SK-N-SH (cell line): ENCODE results near the gene SORBS2. TPM values are rescaled to one million over a fixed set of nuclear protein-coding genes. Genes with fewer than 3 reads are reported as not detected.

Experiments
- CTCF ChIA-PET: fragments of 300-600, 350-600 bp; formaldehyde crosslinking; extraction: SDS; loops from one replicate; lab custom pipeline; 2021; lab: Yijun Ruan, JAX
- POLR2A ChIA-PET: fragments of 350-600 bp; sonication (Branson Sonifier 250); formaldehyde crosslinking; extraction: SDS; loops from one replicate; lab custom pipeline; 2020; ENCODE audit warnings: antibody characterized with exemption, inconsistent platforms; lab: Yijun Ruan, JAX
- DNase-seq: peaks from one replicate; pipeline ENCODE4 v3.0.0; 2012
- H2AFZ ChIP-seq: fragments of 200-600 bp; sonication (generic); 2 replicates; pipeline ENCODE4 v1.8.1; 2016; ENCODE audit warnings: antibody characterized with exemption, mild to moderate bottlenecking, low read depth
- H3F3A ChIP-seq: fragments of 200-600 bp; sonication (generic); replicated peaks from 2 replicates; pipeline ENCODE3; 2016; ENCODE audit warnings: antibody characterized with exemption, mild to moderate bottlenecking; ENCODE audit not compliant: insufficient read depth
- H3K27ac ChIP-seq, 2 experiments: fragments of 200-500 bp in 1 of 2; fragments of 200-600 bp in 1 of 2; sonication (Bioruptor generic) in 1 of 2; sonication (generic), shearing (Covaris generic) in 1 of 2; 2 replicates each; pipeline versions ENCODE4 v1.5.1 to v1.6.1; 2014 to 2016; ENCODE audit warnings: low read depth in 2 of 2, inconsistent platforms in 1 of 2, low read length in 1 of 2, mild to moderate bottlenecking in 1 of 2, mixed read lengths in 1 of 2
- H3K27me3 ChIP-seq: fragments of 200-600 bp; sonication (generic), shearing (Covaris generic); 2 replicates; pipeline ENCODE4 v1.6.1; 2016; ENCODE audit warnings: mixed run types; ENCODE audit not compliant: insufficient read depth
- H3K36me3 ChIP-seq, 2 experiments: fragments of 200-500 bp in 1 of 2; fragments of 200-600 bp in 1 of 2; sonication (Bioruptor generic) in 1 of 2; sonication (generic) in 1 of 2; replicated peaks in 1 of 2; 2 replicates each; pipeline versions ENCODE3 to v1.5.1; 2014 to 2016; ENCODE audit warnings: low read length in 1 of 2, mild to moderate bottlenecking in 1 of 2; ENCODE audit not compliant: insufficient read depth in 2 of 2, control insufficient read depth in 1 of 2
- H3K4me1 ChIP-seq, 2 experiments: fragments of 200-500 bp in 1 of 2; fragments of 200-600 bp in 1 of 2; sonication (Bioruptor generic) in 1 of 2; sonication (generic), shearing (Covaris generic) in 1 of 2; 2 replicates each; pipeline versions ENCODE4 v1.5.1 to v1.6.1; 2014 to 2016; ENCODE audit warnings: low read depth in 1 of 2, low read length in 1 of 2, mixed run types in 1 of 2; ENCODE audit not compliant: insufficient read depth in 2 of 2, control insufficient read depth in 1 of 2
- H3K4me2 ChIP-seq: fragments of 200-600 bp; sonication (generic), shearing (Covaris generic); 2 replicates; pipeline ENCODE4 v1.6.1; 2017; ENCODE audit warnings: mixed run types
- H3K4me3 ChIP-seq, 2 experiments: fragments of 200-500 bp in 1 of 2; fragments of 200-600 bp in 1 of 2; sonication (Bioruptor generic) in 1 of 2; sonication (generic), shearing (Covaris generic) in 1 of 2; 2 replicates each; pipeline versions ENCODE4 v1.5.1 to v1.8.1; 2014 to 2016; ENCODE audit warnings: low read depth in 2 of 2, inconsistent platforms in 1 of 2, low read length in 1 of 2, mild to moderate bottlenecking in 1 of 2, mixed read lengths in 1 of 2, moderate library complexity in 1 of 2
- H3K79me2 ChIP-seq: fragments of 200-600 bp; sonication (generic); 2 replicates; pipeline ENCODE4 v1.8.1; 2017; ENCODE audit warnings: mild to moderate bottlenecking; ENCODE audit not compliant: insufficient read depth
- H3K9ac ChIP-seq: fragments of 200-600 bp; sonication (generic); 2 replicates; pipeline ENCODE4 v1.6.1; 2017; ENCODE audit warnings: mixed run types
- H3K9me2 ChIP-seq: fragments of 200-600 bp; sonication (generic); 2 replicates; pipeline ENCODE4 v1.6.1; 2017; ENCODE audit warnings: mixed run types
- H3K9me3 ChIP-seq: fragments of 200-600 bp; sonication (generic); 2 replicates; pipeline ENCODE4 v1.6.1; 2017; ENCODE audit warnings: mixed run types, mild to moderate bottlenecking, moderate library complexity
- H4K20me1 ChIP-seq: fragments of 200-600 bp; sonication (generic); 2 replicates; pipeline ENCODE4 v1.6.1; 2017; ENCODE audit warnings: mild to moderate bottlenecking, mixed run types; ENCODE audit not compliant: insufficient read depth
- CHD2 ChIP-seq: fragments of 150-350 bp; IDR thresholded peaks from 2 replicates; pipeline ENCODE4 v1.6.1; 2018; ENCODE audit warnings: low read length; ENCODE audit not compliant: partially characterized antibody
- CTCF ChIP-seq: fragments of 200-600 bp; sonication (generic); IDR thresholded peaks from 2 replicates; pipeline ENCODE4 v1.6.1; 2017; ENCODE audit warnings: antibody characterized with exemption, mild to moderate bottlenecking, moderate library complexity
- FOSL2 ChIP-seq: IDR thresholded peaks from 2 replicates; pipeline ENCODE4 v1.4.0; 2012; ENCODE audit warnings: low read depth, mild to moderate bottlenecking, moderate library complexity, borderline replicate concordance
- FOXM1 ChIP-seq: IDR thresholded peaks from 2 replicates; pipeline ENCODE4 v1.4.0; 2012; ENCODE audit warnings: low read depth, mild to moderate bottlenecking
- GATA2 ChIP-seq: sonication (generic); formaldehyde crosslinking; IDR thresholded peaks from 2 replicates; pipeline ENCODE4 v1.5.0; 2020; ENCODE audit warnings: mild to moderate bottlenecking, missing genetic modification reagents
- MEF2A ChIP-seq: IDR thresholded peaks from 2 replicates; pipeline ENCODE4 v1.4.0; 2012; ENCODE audit warnings: low read depth, borderline replicate concordance
- MXI1 ChIP-seq: IDR thresholded peaks from 2 replicates; pipeline ENCODE4 v1.6.1; 2012; ENCODE audit warnings: mild to moderate bottlenecking, low read depth, low read length, improper control_type of control experiment
- NFIC ChIP-seq: IDR thresholded peaks from 2 replicates; pipeline ENCODE4 v1.4.0; 2012; ENCODE audit warnings: borderline replicate concordance
- RXRA ChIP-seq: IDR thresholded peaks from 2 replicates; pipeline ENCODE4 v1.4.0; 2012; ENCODE audit warnings: low read depth, mild to moderate bottlenecking, borderline replicate concordance
- SMC3 ChIP-seq: IDR thresholded peaks from 2 replicates; pipeline ENCODE4 v1.6.1; 2012; ENCODE audit warnings: low read depth, low read length, improper control_type of control experiment
- TCF12 ChIP-seq: IDR thresholded peaks from 2 replicates; pipeline ENCODE4 v1.4.0; 2012
- TEAD4 ChIP-seq: IDR thresholded peaks from 2 replicates; pipeline ENCODE4 v1.4.0; 2012; ENCODE audit warnings: mild to moderate bottlenecking, borderline replicate concordance; ENCODE audit not compliant: insufficient read depth
- YY1 ChIP-seq: IDR thresholded peaks from 2 replicates; pipeline ENCODE4 v1.4.0; 2012; ENCODE audit warnings: low read depth, mild to moderate bottlenecking
- WGBS: methylation state at CpG from one replicate; pipeline ENCODE4 v1.1.6; 2017; ENCODE audit warnings: low lambda C conversion rate; 5-methylcytosine and 5-hydroxymethylcytosine counted together
- polyA plus RNA-seq, 3 experiments: library from polyadenylated mRNA; depleted of rRNA; stranded (reverse); fragments of >200 nt; gene quantifications; 2 replicates each; pipeline ENCODE4 v1.2.3, GENCODE V29; 2012
- TF ChIP-seq, protein P1 (sequence below): IDR thresholded peaks from 2 replicates; pipeline ENCODE4; 2012
- TF ChIP-seq, protein P2 (sequence below): IDR thresholded peaks from 2 replicates; pipeline ENCODE4 v1.4.0; 2012; ENCODE audit warnings: low read depth, borderline replicate concordance

SORBS2 gene
- polyA plus RNA-seq, 1 of the 3 experiments (the other 2 are of a cell fraction), result 2.5 TPM

DNA sequence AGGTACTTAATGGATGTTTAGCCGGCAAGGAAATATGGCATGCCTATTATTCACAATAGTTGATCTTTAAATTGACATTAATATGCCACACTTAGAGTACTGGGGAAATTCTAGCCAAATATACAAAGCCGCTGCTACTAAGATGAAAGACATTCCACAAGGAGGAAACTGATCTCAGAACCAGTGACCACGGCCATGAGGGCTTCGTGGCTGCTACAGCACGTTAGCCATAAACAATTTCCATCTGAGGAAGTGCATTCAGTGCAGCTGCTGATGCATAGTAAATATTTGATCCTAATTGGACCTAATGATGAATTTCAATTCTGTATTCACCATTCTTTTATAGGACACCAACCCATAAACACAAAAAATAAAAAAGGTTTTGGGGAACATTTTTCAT lies 59.1 kb downstream of the SORBS2 start:
- TF ChIP-seq GATA2 (CRISPR knock-in tag) (no peak), MXI1 (no peak), MEF2A (no peak), CTCF (no peak), RXRA (no peak), TEAD4 (no peak), TCF12 (no peak), SMC3 (no peak)
- TF ChIP-seq, protein P1, sequence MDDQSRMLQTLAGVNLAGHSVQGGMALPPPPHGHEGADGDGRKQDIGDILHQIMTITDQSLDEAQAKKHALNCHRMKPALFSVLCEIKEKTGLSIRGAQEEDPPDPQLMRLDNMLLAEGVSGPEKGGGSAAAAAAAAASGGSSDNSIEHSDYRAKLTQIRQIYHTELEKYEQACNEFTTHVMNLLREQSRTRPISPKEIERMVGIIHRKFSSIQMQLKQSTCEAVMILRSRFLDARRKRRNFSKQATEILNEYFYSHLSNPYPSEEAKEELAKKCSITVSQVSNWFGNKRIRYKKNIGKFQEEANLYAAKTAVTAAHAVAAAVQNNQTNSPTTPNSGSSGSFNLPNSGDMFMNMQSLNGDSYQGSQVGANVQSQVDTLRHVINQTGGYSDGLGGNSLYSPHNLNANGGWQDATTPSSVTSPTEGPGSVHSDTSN, result no peak
- CTCF ChIA-PET, result interaction anchor here (0.6 kb wide), 1 partner anchor 40 kb away, joined by 3 read pairs; no protein-coding TSS in a partner anchor
- no peaks in the 10 kb centered on the region for H3K9me3 ChIP-seq
- H2AFZ ChIP-seq, result no peak overlapping the region
- POLR2A ChIA-PET, result no interaction called here
- no peak overlapping the region for H3K4me3 ChIP-seq
- H3K9me2 ChIP-seq, result no peaks in the 10 kb centered on the region
- no peaks in the 10 kb centered on the region for H3K79me2 ChIP-seq
- no peaks in the 10 kb centered on the region for H4K20me1 ChIP-seq
- no peaks in the 10 kb centered on the region for H3K27me3 ChIP-seq
- H3K4me2 ChIP-seq, result no peak overlapping the region
- H3K4me1 ChIP-seq, result no peaks in the 10 kb centered on the region; a peak in 1 of 4 replicates
- WGBS, result 62% methylated on average over 5 of the region's 5 CpGs
- DNase-seq, result no peak
- no peak overlapping the region for H3K27ac ChIP-seq
- no peaks in the 10 kb centered on the region for H3K36me3 ChIP-seq
- no peaks in the 10 kb centered on the region for H3F3A ChIP-seq
- no peak overlapping the region for H3K9ac ChIP-seq

DNA sequence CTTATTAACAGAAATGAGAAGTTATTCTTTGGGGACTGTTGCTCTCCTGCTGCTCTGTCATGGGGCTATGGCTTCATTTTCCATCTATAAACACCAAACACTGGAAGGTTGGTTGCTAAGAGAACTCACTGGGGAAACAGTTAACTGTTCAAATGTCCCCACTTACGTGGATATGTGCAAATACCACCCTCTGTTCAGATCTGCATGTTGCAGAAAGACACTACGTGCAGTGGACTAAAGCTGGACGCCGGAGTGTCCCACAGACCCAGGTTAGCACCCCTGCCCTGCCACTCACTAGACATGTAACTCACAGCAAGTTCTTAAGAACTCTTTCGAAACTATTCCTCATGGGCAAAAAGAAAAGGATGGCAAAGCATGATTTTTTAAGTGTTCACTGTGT lies 62.1 kb downstream of the SORBS2 start:
- H3K27ac ChIP-seq, result no peak overlapping the region
- no peak overlapping the region for H2AFZ ChIP-seq
- no peaks in the 10 kb centered on the region for H3K27me3 ChIP-seq
- H4K20me1 ChIP-seq, result no peaks in the 10 kb centered on the region
- no peaks in the 10 kb centered on the region for H3K9me3 ChIP-seq
- TF ChIP-seq, protein P2, sequence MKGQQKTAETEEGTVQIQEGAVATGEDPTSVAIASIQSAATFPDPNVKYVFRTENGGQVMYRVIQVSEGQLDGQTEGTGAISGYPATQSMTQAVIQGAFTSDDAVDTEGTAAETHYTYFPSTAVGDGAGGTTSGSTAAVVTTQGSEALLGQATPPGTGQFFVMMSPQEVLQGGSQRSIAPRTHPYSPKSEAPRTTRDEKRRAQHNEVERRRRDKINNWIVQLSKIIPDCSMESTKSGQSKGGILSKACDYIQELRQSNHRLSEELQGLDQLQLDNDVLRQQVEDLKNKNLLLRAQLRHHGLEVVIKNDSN, result no peak
- TF ChIP-seq FOSL2, result no peak
- no peak for TF ChIP-seq NFIC
- no peak for TF ChIP-seq TEAD4
- no peak for TF ChIP-seq FOXM1
- no peak for TF ChIP-seq MXI1
- TF ChIP-seq YY1, result no peak
- no peak for TF ChIP-seq CHD2
- TF ChIP-seq, all 33 proteins: peak for 0
- Histone ChIP-seq H3K4me3 (no peak overlapping the region), H3K36me3 (no peaks in the 10 kb centered on the region), H3K79me2 (no peaks in the 10 kb centered on the region), H3F3A (no peaks in the 10 kb centered on the region), H3K4me2 (no peak overlapping the region), H3K4me1 (no peaks in the 10 kb centered on the region), H3K9ac (no peak overlapping the region), H3K9me2 (no peaks in the 10 kb centered on the region)
- no peak for DNase-seq
- ChIA-PET CTCF (no interaction called here), POLR2A (no interaction called here)
- WGBS, result 69% methylated on average over 5 of the region's 5 CpGs
